H1 (cell line): ENCODE measurements around the gene CLCF1.

Experiments
- BRCA1 ChIP-seq: IDR thresholded peaks from 2 replicates; pipeline ENCODE4 v1.6.1; 2012; ENCODE audit warnings: low read depth, low read length, improper control_type of control experiment
- CBX5 ChIP-seq: fragments of 300-800, 300-1000 bp; sonication (generic); IDR thresholded peaks from 2 replicates; pipeline ENCODE4 v1.7.1; 2016; ENCODE audit warnings: antibody characterized with exemption, low read length, low read depth
- CTCF ChIP-seq, 3 experiments: IDR thresholded peaks; 1 replicate in 2 of 3; 2 replicates in 1 of 3; pipeline versions ENCODE4 v1.5.1 to v1.6.1; 2011; ENCODE audit warnings: low read length in 3 of 3, mild to moderate bottlenecking in 3 of 3, inconsistent platforms in 2 of 3, low read depth in 1 of 3, moderate library complexity in 1 of 3; ENCODE audit not compliant: insufficient read depth in 1 of 3; ENCODE audit errors: control extremely low read depth in 1 of 3
- EP300 ChIP-seq, 2 experiments: IDR thresholded peaks; 1 replicate in 1 of 2; 2 replicates in 1 of 2; pipeline ENCODE4 v1.6.1; 2011 to 2012; ENCODE audit warnings: low read depth in 2 of 2, low read length in 2 of 2, mild to moderate bottlenecking in 2 of 2, borderline replicate concordance in 1 of 2, inconsistent platforms in 1 of 2, moderate library complexity in 1 of 2
- GTF2F1 ChIP-seq: IDR thresholded peaks from 2 replicates; pipeline ENCODE4 v1.6.1; 2012; ENCODE audit warnings: low read depth, low read length, improper control_type of control experiment, borderline replicate concordance
- JUND ChIP-seq: IDR thresholded peaks from 2 replicates; pipeline ENCODE4 v1.6.1; 2011; ENCODE audit warnings: mild to moderate bottlenecking, improper control_type of control experiment, low read length
- MAFK ChIP-seq: IDR thresholded peaks from 2 replicates; pipeline ENCODE4 v1.6.1; 2012; ENCODE audit warnings: low read depth, mild to moderate bottlenecking, improper control_type of control experiment, low read length
- POLR2A ChIP-seq, 2 experiments: IDR thresholded peaks; 1 replicate in 1 of 2; 2 replicates in 1 of 2; pipeline ENCODE4 v1.6.1; 2011; ENCODE audit warnings: low read depth in 2 of 2, low read length in 2 of 2, mild to moderate bottlenecking in 2 of 2; ENCODE audit errors: control extremely low read depth in 1 of 2
- RXRA ChIP-seq: IDR thresholded peaks from 2 replicates; pipeline ENCODE4 v1.6.1; 2011; ENCODE audit warnings: low read depth, mild to moderate bottlenecking, low read length, moderate library complexity; ENCODE audit not compliant: insufficient read depth
- SP1 ChIP-seq: IDR thresholded peaks from 2 replicates; pipeline ENCODE4 v1.6.1; 2011; ENCODE audit warnings: low read depth, low read length
- TBP ChIP-seq: IDR thresholded peaks from 2 replicates; pipeline ENCODE4 v1.6.1; 2011; ENCODE audit warnings: low read depth, low read length, improper control_type of control experiment
- TEAD4 ChIP-seq: IDR thresholded peaks from 2 replicates; pipeline ENCODE4 v1.6.1; 2012; ENCODE audit warnings: low read depth, low read length, inconsistent platforms, mixed read lengths

GRCh38 chr11:67409781-67410368 is 36.5 kb upstream of the CLCF1 start:
- TF ChIP-seq CTCF (IDR thresholded peaks at IDR 0.05; ENCODE audit: control extremely low read depth in 1 of 3, insufficient read depth in 1 of 3, low read depth in 1 of 3, low read length in 3 of 3) (no peak), CBX5 (no peak), TBP (no peak), JUND (no peak), POLR2A (IDR thresholded peaks at IDR 0.05; ENCODE audit: control extremely low read depth in 1 of 2, low read depth in 2 of 2, low read length in 2 of 2) (no peak; a peak in 1 of 3 replicates), SP1 (peak; percentile 25; the same call in 1 of the 2 replicates), EP300 (IDR thresholded peaks at IDR 0.05; ENCODE audit: borderline replicate concordance in 1 of 2, low read depth in 2 of 2, low read length in 2 of 2) (no peak), MAFK (no peak), TEAD4 (no peak), RXRA (no peak), GTF2F1 (no peak), BRCA1 (no peak)
